ENCODE results near the gene SEC24B.
A peak's percentile ranks its signal among the peaks of the same experiment; 100 is the strongest.

The SEC24B gene

GRCh38 chr4:109433205-109434006 lies at the start of gene SEC24B:
Gene SEC24B (plus strand): TSS chr4:109433815. CDS start chr4:109433870, 55 bp downstream.
- DNase-seq (ENCODE audit: low spot score) = peak; percentile 87

- DNase-seq (ENCODE audit: low spot score) = no peak
Observed at GRCh38 chr4:109383823-109384222, 49.8 kb upstream of the SEC24B start.

GRCh38 chr4:109385260-109385659 lies 48.4 kb upstream of the SEC24B start:
- DNase-seq (ENCODE audit: low spot score) = no peak

GRCh38 chr4:109389369-109390114 lies 44.1 kb upstream of the SEC24B start:
- DNase-seq (ENCODE audit: low spot score) = no peak

- no peak for DNase-seq (ENCODE audit: low spot score)
Observed at GRCh38 chr4:109390115-109390768, 43.4 kb upstream of the SEC24B start.

- no peak for DNase-seq (ENCODE audit: low spot score)
Observed at GRCh38 chr4:109395694-109396093, 37.9 kb upstream of the SEC24B start.

GRCh38 chr4:109398928-109399327 lies 34.7 kb upstream of the SEC24B start:
- no peak for DNase-seq (ENCODE audit: low spot score)

GRCh38 chr4:109406337-109406931 lies 27.2 kb upstream of the SEC24B start:
- DNase-seq (ENCODE audit: low spot score) = peak; percentile 56

- no peak for DNase-seq (ENCODE audit: low spot score)
Observed at GRCh38 chr4:109407027-109407737, 26.4 kb upstream of the SEC24B start.

- DNase-seq (ENCODE audit: low spot score) = no peak
Observed at GRCh38 chr4:109408711-109409110, 24.9 kb upstream of the SEC24B start.

- DNase-seq (ENCODE audit: low spot score) = no peak
Observed at GRCh38 chr4:109410226-109410625, 23.4 kb upstream of the SEC24B start.

GRCh38 chr4:109410776-109411175 lies 22.8 kb upstream of the SEC24B start:
- DNase-seq (ENCODE audit: low spot score) = no peak

- peak; percentile 28 for DNase-seq (ENCODE audit: low spot score)
Observed at GRCh38 chr4:109411964-109412363, 21.7 kb upstream of the SEC24B start.

GRCh38 chr4:109412776-109413175 lies 20.8 kb upstream of the SEC24B start:
- no peak for DNase-seq (ENCODE audit: low spot score)

- no peak for DNase-seq (ENCODE audit: low spot score)
Observed at GRCh38 chr4:109414938-109415337, 18.7 kb upstream of the SEC24B start.

- DNase-seq (ENCODE audit: low spot score) = no peak
Observed at GRCh38 chr4:109418588-109418987, 15.0 kb upstream of the SEC24B start.

GRCh38 chr4:109419679-109420078 lies 13.9 kb upstream of the SEC24B start:
- DNase-seq (ENCODE audit: low spot score) = no peak

GRCh38 chr4:109424093-109424841 lies 9.3 kb upstream of the SEC24B start:
- DNase-seq (ENCODE audit: low spot score) = no peak

- no peak for DNase-seq (ENCODE audit: low spot score)
Observed at GRCh38 chr4:109425405-109425804, 8.2 kb upstream of the SEC24B start.

- DNase-seq (ENCODE audit: low spot score) = no peak
Observed at GRCh38 chr4:109429545-109429944, 4.1 kb upstream of the SEC24B start.

GRCh38 chr4:109432203-109432602 lies 1.4 kb upstream of the SEC24B start:
- DNase-seq (ENCODE audit: low spot score) = no peak
